GM23338 (cell line): ENCODE results near the gene SLC12A6. TPM values are rescaled to one million over a fixed set of nuclear protein-coding genes. Genes with fewer than 3 reads are reported as not detected.

ENCODE experiments used
- ATAC-seq: fragments of 200-7000 bp; cut with Tn5 transposase; 3 replicates; pipeline ENCODE4 v1.9.1; 2020
- DNase-seq: peaks from one replicate; pipeline ENCODE4 v3.0.0-alpha.2; 2015; ENCODE audit warnings: low spot score
- H2AFZ ChIP-seq: fragments of 200-600 bp; sonication (generic); 2 replicates; pipeline ENCODE4 v1.8.0; 2016; ENCODE audit warnings: antibody characterized with exemption, mild to moderate bottlenecking, moderate library complexity
- H3F3A ChIP-seq: fragments of 200-600 bp; sonication (generic); replicated peaks from 2 replicates; pipeline ENCODE4 v1.8.0; 2017; ENCODE audit warnings: antibody characterized with exemption, mixed run types, low read depth
- H3K27ac ChIP-seq: fragments of 200-600 bp; sonication (generic); 2 replicates; pipeline ENCODE4 v1.6.1; 2016; ENCODE audit warnings: low read depth
- H3K27me3 ChIP-seq: fragments of 200-600 bp; sonication (generic); 2 replicates; pipeline ENCODE4 v1.8.0; 2016; ENCODE audit warnings: mild to moderate bottlenecking, mixed run types, moderate library complexity; ENCODE audit not compliant: insufficient read depth
- H3K36me3 ChIP-seq: fragments of 200-600 bp; sonication (generic); 2 replicates; pipeline ENCODE4 v1.8.0; 2016; ENCODE audit warnings: mild to moderate bottlenecking; ENCODE audit not compliant: insufficient read depth
- H3K4me1 ChIP-seq: fragments of 200-600 bp; sonication (generic); 2 replicates; pipeline ENCODE4 v1.8.0; 2016; ENCODE audit warnings: mild to moderate bottlenecking, moderate library complexity; ENCODE audit not compliant: insufficient read depth
- H3K4me2 ChIP-seq: fragments of 200-600 bp; sonication (generic); 2 replicates; pipeline ENCODE4 v1.7.1; 2017; ENCODE audit warnings: mixed run types
- H3K4me3 ChIP-seq: fragments of 200-600 bp; sonication (generic); 2 replicates; pipeline ENCODE4 v1.6.1; 2016; ENCODE audit warnings: mixed run types
- H3K79me2 ChIP-seq: fragments of 200-600 bp; sonication (generic); replicated peaks from 2 replicates; pipeline ENCODE4 v1.8.0; 2017; ENCODE audit warnings: mild to moderate bottlenecking; ENCODE audit not compliant: insufficient read depth
- H3K9me2 ChIP-seq: fragments of 200-600 bp; sonication (generic); 2 replicates; pipeline ENCODE4 v1.8.0; 2017; ENCODE audit not compliant: insufficient read depth
- H4K20me1 ChIP-seq: fragments of 200-600 bp; sonication (generic); replicated peaks from 2 replicates; pipeline ENCODE4 v1.8.0; 2017; ENCODE audit warnings: mild to moderate bottlenecking; ENCODE audit not compliant: insufficient read depth
- H3K27ac Mint-ChIP-seq: 2 replicates; pipeline ENCODE4 v1.8.0; 2020; ENCODE audit warnings: inconsistent platforms, mild to moderate bottlenecking, moderate library complexity, mixed read lengths
- H3K27me3 Mint-ChIP-seq: 3 replicates; pipeline ENCODE4 v1.8.0; 2022; ENCODE audit warnings: low read depth, mild to moderate bottlenecking, moderate library complexity, mixed read lengths, inconsistent platforms; ENCODE audit not compliant: insufficient read depth, poor library complexity
- H3K36me3 Mint-ChIP-seq: 3 replicates; pipeline ENCODE4 v1.8.0; 2021; ENCODE audit warnings: low read depth, mild to moderate bottlenecking, inconsistent platforms, moderate library complexity, mixed read lengths
- H3K4me1 Mint-ChIP-seq: 3 replicates; pipeline ENCODE4 v1.8.0; 2020; ENCODE audit warnings: mild to moderate bottlenecking, inconsistent platforms, mixed read lengths
- H3K4me3 Mint-ChIP-seq: 3 replicates; pipeline ENCODE4 v1.8.0; 2021; ENCODE audit warnings: moderate library complexity, mild to moderate bottlenecking, inconsistent platforms, mixed read lengths
- H3K9me3 Mint-ChIP-seq: 3 replicates; pipeline ENCODE4 v1.8.0; 2020; ENCODE audit warnings: moderate library complexity, mild to moderate bottlenecking, inconsistent platforms, mixed read lengths
- CREB1 ChIP-seq: fragments of 250-450 bp; sonication (Bioruptor Pico); IDR thresholded peaks from 2 replicates; pipeline ENCODE4 v1.5.0; 2020; ENCODE audit warnings: low read depth, mild to moderate bottlenecking, moderate library complexity
- EZH2 ChIP-seq: fragments of 200-600 bp; sonication (generic); IDR thresholded peaks from one replicate; pipeline ENCODE4 v1.8.0; 2017; ENCODE audit warnings: antibody characterized with exemption, mild to moderate bottlenecking, low read depth; ENCODE audit not compliant: unreplicated experiment
- EZH2phosphoT487 ChIP-seq: fragments of 200-600 bp; sonication (generic); IDR thresholded peaks from one replicate; pipeline ENCODE4 v1.8.1; 2018; ENCODE audit warnings: antibody characterized with exemption; ENCODE audit not compliant: unreplicated experiment
- JUNB ChIP-seq: IDR thresholded peaks from one replicate; pipeline ENCODE4 v1.6.1; 2016; ENCODE audit warnings: antibody characterized with exemption; ENCODE audit not compliant: unreplicated experiment
- NANOG ChIP-seq: IDR thresholded peaks from 2 replicates; pipeline ENCODE4 v1.6.1; 2016; ENCODE audit warnings: antibody characterized with exemption, borderline replicate concordance
- POLR2AphosphoS5 ChIP-seq: IDR thresholded peaks from 2 replicates; pipeline ENCODE4 v1.6.1; 2016; ENCODE audit warnings: antibody characterized with exemption, low read depth
- STAT1 ChIP-seq: IDR thresholded peaks from one replicate; pipeline ENCODE4 v1.6.1; 2016; ENCODE audit warnings: antibody characterized with exemption; ENCODE audit not compliant: unreplicated experiment
- ZNF114 ChIP-seq: fragments of 250-450 bp; sonication (Bioruptor Pico); IDR thresholded peaks from 2 replicates; pipeline ENCODE4 v1.5.0; 2020; ENCODE audit warnings: mild to moderate bottlenecking, moderate library complexity
- ZNF331 ChIP-seq: fragments of 250-450 bp; sonication (Bioruptor Pico); IDR thresholded peaks from 2 replicates; pipeline ENCODE4 v1.5.0; 2020; ENCODE audit warnings: low read depth, mild to moderate bottlenecking, moderate library complexity
- polyA plus RNA-seq: library from polyadenylated mRNA; unstranded; fragments of >200 nt; fragmentation: Nextera tagmentation; extraction: Ambion mirVana; gene quantifications from 2 replicates; pipeline ENCODE4 v1.2.1, GENCODE V29; 2016
- total RNA-seq: library from RNA; depleted of rRNA; stranded (reverse); fragments of >200 nt; shearing (Covaris generic); gene quantifications from 2 replicates; pipeline ENCODE4 v1.2.3, GENCODE V29; 2014
- TF ChIP-seq, protein P1 (sequence below), 2 experiments: fragments of 200-600 bp in 1 of 2; sonication (generic) in 1 of 2; conservative IDR thresholded peaks; 2 replicates each; pipeline versions ENCODE4 v1.5.1 to v1.6.1; 2016 to 2017; ENCODE audit warnings: antibody characterized with exemption in 2 of 2, low read depth in 2 of 2, mild to moderate bottlenecking in 2 of 2, moderate library complexity in 1 of 2
- TF ChIP-seq, protein P2 (sequence below): fragments of 250-450 bp; sonication (Bioruptor Pico); IDR thresholded peaks from 2 replicates; pipeline ENCODE4 v1.5.0; 2020; ENCODE audit warnings: mild to moderate bottlenecking, moderate library complexity
- TF ChIP-seq, protein P3 (sequence below): IDR thresholded peaks from 2 replicates; pipeline ENCODE4 v1.6.1; 2016; ENCODE audit warnings: antibody characterized with exemption
- TF ChIP-seq, protein P4 (sequence below): IDR thresholded peaks from one replicate; pipeline ENCODE4 v1.6.1; 2018; ENCODE audit warnings: antibody characterized with exemption; ENCODE audit not compliant: unreplicated experiment

The SLC12A6 gene
- total and polyA plus RNA-seq, 2 experiments from 2014 or later: 2.4 to 14.1 TPM

GRCh38 chr15:34358948-34359347, 21.4 kb upstream of the SLC12A6 start:
- H3K27ac Mint-ChIP-seq: no peak overlapping the region
- no peak for DNase-seq
- H3K79me2 ChIP-seq: peaks cover 3% of the 10 kb centered on the region; the same call in 1 of the 2 replicates
- H3K27me3 ChIP-seq: no peaks in the 10 kb centered on the region
- no peak overlapping the region for H2AFZ ChIP-seq
- peaks cover 79% of the 10 kb centered on the region for H3K36me3 Mint-ChIP-seq
- H3K4me3 ChIP-seq: no peak overlapping the region
- H3K4me1 Mint-ChIP-seq: peaks cover 12% of the 10 kb centered on the region
- H3K27ac ChIP-seq: no peak overlapping the region
- no peak overlapping the region for H3K4me3 Mint-ChIP-seq
- no peaks in the 10 kb centered on the region for H3K9me2 ChIP-seq
- 0 out of 2 replicates have a peak, but pooled peaks cover 4% of the 10 kb centered on the region for H3K4me1 ChIP-seq
- H4K20me1 ChIP-seq: no peaks in the 10 kb centered on the region; the same call in 1 of the 2 replicates
- TF ChIP-seq NANOG (no peak), JUNB (no peak), ZNF331 (CRISPR knock-in tag) (no peak), ZNF114 (CRISPR knock-in tag) (no peak), STAT1 (no peak), EZH2 (no peak), POLR2AphosphoS5 (no peak), EZH2phosphoT487 (no peak), CREB1 (CRISPR knock-in tag) (no peak)
- TF ChIP-seq, protein P1, sequence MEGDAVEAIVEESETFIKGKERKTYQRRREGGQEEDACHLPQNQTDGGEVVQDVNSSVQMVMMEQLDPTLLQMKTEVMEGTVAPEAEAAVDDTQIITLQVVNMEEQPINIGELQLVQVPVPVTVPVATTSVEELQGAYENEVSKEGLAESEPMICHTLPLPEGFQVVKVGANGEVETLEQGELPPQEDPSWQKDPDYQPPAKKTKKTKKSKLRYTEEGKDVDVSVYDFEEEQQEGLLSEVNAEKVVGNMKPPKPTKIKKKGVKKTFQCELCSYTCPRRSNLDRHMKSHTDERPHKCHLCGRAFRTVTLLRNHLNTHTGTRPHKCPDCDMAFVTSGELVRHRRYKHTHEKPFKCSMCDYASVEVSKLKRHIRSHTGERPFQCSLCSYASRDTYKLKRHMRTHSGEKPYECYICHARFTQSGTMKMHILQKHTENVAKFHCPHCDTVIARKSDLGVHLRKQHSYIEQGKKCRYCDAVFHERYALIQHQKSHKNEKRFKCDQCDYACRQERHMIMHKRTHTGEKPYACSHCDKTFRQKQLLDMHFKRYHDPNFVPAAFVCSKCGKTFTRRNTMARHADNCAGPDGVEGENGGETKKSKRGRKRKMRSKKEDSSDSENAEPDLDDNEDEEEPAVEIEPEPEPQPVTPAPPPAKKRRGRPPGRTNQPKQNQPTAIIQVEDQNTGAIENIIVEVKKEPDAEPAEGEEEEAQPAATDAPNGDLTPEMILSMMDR (conservative IDR thresholded peaks at IDR 0.05; ENCODE audit: low read depth in 2 of 2): no peak
- TF ChIP-seq, protein P2, sequence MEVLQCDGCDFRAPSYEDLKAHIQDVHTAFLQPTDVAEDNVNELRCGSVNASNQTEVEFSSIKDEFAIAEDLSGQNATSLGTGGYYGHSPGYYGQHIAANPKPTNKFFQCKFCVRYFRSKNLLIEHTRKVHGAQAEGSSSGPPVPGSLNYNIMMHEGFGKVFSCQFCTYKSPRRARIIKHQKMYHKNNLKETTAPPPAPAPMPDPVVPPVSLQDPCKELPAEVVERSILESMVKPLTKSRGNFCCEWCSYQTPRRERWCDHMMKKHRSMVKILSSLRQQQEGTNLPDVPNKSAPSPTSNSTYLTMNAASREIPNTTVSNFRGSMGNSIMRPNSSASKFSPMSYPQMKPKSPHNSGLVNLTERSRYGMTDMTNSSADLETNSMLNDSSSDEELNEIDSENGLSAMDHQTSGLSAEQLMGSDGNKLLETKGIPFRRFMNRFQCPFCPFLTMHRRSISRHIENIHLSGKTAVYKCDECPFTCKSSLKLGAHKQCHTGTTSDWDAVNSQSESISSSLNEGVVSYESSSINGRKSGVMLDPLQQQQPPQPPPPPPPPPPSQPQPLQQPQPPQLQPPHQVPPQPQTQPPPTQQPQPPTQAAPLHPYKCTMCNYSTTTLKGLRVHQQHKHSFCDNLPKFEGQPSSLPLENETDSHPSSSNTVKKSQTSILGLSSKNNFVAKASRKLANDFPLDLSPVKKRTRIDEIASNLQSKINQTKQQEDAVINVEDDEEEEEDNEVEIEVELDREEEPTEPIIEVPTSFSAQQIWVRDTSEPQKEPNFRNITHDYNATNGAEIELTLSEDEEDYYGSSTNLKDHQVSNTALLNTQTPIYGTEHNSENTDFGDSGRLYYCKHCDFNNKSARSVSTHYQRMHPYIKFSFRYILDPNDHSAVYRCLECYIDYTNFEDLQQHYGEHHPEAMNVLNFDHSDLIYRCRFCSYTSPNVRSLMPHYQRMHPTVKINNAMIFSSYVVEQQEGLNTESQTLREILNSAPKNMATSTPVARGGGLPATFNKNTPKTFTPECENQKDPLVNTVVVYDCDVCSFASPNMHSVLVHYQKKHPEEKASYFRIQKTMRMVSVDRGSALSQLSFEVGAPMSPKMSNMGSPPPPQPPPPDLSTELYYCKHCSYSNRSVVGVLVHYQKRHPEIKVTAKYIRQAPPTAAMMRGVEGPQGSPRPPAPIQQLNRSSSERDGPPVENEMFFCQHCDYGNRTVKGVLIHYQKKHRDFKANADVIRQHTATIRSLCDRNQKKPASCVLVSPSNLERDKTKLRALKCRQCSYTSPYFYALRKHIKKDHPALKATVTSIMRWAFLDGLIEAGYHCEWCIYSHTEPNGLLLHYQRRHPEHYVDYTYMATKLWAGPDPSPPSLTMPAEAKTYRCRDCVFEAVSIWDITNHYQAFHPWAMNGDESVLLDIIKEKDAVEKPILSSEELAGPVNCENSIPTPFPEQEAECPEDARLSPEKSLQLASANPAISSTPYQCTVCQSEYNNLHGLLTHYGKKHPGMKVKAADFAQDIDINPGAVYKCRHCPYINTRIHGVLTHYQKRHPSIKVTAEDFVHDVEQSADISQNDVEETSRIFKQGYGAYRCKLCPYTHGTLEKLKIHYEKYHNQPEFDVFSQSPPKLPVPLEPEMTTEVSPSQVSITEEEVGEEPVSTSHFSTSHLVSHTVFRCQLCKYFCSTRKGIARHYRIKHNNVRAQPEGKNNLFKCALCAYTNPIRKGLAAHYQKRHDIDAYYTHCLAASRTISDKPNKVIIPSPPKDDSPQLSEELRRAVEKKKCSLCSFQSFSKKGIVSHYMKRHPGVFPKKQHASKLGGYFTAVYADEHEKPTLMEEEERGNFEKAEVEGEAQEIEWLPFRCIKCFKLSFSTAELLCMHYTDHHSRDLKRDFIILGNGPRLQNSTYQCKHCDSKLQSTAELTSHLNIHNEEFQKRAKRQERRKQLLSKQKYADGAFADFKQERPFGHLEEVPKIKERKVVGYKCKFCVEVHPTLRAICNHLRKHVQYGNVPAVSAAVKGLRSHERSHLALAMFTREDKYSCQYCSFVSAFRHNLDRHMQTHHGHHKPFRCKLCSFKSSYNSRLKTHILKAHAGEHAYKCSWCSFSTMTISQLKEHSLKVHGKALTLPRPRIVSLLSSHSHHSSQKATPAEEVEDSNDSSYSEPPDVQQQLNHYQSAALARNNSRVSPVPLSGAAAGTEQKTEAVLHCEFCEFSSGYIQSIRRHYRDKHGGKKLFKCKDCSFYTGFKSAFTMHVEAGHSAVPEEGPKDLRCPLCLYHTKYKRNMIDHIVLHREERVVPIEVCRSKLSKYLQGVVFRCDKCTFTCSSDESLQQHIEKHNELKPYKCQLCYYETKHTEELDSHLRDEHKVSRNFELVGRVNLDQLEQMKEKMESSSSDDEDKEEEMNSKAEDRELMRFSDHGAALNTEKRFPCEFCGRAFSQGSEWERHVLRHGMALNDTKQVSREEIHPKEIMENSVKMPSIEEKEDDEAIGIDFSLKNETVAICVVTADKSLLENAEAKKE: no peak
- TF ChIP-seq, protein P3, sequence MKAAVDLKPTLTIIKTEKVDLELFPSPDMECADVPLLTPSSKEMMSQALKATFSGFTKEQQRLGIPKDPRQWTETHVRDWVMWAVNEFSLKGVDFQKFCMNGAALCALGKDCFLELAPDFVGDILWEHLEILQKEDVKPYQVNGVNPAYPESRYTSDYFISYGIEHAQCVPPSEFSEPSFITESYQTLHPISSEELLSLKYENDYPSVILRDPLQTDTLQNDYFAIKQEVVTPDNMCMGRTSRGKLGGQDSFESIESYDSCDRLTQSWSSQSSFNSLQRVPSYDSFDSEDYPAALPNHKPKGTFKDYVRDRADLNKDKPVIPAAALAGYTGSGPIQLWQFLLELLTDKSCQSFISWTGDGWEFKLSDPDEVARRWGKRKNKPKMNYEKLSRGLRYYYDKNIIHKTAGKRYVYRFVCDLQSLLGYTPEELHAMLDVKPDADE: no peak
- TF ChIP-seq, protein P4, sequence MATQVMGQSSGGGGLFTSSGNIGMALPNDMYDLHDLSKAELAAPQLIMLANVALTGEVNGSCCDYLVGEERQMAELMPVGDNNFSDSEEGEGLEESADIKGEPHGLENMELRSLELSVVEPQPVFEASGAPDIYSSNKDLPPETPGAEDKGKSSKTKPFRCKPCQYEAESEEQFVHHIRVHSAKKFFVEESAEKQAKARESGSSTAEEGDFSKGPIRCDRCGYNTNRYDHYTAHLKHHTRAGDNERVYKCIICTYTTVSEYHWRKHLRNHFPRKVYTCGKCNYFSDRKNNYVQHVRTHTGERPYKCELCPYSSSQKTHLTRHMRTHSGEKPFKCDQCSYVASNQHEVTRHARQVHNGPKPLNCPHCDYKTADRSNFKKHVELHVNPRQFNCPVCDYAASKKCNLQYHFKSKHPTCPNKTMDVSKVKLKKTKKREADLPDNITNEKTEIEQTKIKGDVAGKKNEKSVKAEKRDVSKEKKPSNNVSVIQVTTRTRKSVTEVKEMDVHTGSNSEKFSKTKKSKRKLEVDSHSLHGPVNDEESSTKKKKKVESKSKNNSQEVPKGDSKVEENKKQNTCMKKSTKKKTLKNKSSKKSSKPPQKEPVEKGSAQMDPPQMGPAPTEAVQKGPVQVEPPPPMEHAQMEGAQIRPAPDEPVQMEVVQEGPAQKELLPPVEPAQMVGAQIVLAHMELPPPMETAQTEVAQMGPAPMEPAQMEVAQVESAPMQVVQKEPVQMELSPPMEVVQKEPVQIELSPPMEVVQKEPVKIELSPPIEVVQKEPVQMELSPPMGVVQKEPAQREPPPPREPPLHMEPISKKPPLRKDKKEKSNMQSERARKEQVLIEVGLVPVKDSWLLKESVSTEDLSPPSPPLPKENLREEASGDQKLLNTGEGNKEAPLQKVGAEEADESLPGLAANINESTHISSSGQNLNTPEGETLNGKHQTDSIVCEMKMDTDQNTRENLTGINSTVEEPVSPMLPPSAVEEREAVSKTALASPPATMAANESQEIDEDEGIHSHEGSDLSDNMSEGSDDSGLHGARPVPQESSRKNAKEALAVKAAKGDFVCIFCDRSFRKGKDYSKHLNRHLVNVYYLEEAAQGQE: no peak
- no peaks in the 10 kb centered on the region for H3F3A ChIP-seq
- H3K9me3 Mint-ChIP-seq: no peaks in the 10 kb centered on the region; the same call in 2 of the 3 replicates
- no peak overlapping the region for H3K4me2 ChIP-seq
- H3K36me3 ChIP-seq: peaks cover 18% of the 10 kb centered on the region
- peaks cover 6% of the 10 kb centered on the region for H3K27me3 Mint-ChIP-seq
- ATAC-seq: no peak
